HG02678 (cell line): ENCODE data around the gene NKX2-3.

ENCODE experiments used
- ATAC-seq: cut with Tn5 transposase; IDR thresholded peaks from one replicate; pipeline ENCODE4 v1.9.1; 2021; ENCODE audit warnings: mild to moderate bottlenecking, moderate library complexity; ENCODE audit not compliant: unreplicated experiment

Gene NKX2-3

GRCh38 chr10:99573790-99574189, 41.0 kb downstream of the NKX2-3 start:
- ATAC-seq = no peak

- no peak for ATAC-seq
Observed at GRCh38 chr10:99579971-99580370, 47.2 kb downstream of the NKX2-3 start.

- ATAC-seq = no peak
Observed at GRCh38 chr10:99582255-99582770, 49.6 kb downstream of the NKX2-3 start.

GRCh38 chr10:99583687-99584086, 50.9 kb downstream of the NKX2-3 start:
- ATAC-seq = no peak
